GM12891 (cell line): Measurements from ENCODE around the gene RACK1.

ENCODE experiments used
- PAX5 ChIP-seq: IDR thresholded peaks from 2 replicates; pipeline ENCODE4 v1.6.1; 2011; ENCODE audit warnings: low read length, moderate library complexity, mild to moderate bottlenecking; ENCODE audit not compliant: insufficient read depth, severe bottlenecking
- POLR2A ChIP-seq: IDR thresholded peaks from 2 replicates; pipeline ENCODE4 v1.6.1; 2011; ENCODE audit warnings: low read depth, low read length, control low read depth
- POLR2AphosphoS5 ChIP-seq: IDR thresholded peaks from 2 replicates; pipeline ENCODE4 v1.6.1; 2011; ENCODE audit warnings: low read depth, low read length, control low read depth
- SPI1 ChIP-seq: IDR thresholded peaks from 2 replicates; pipeline ENCODE4 v1.6.1; 2011; ENCODE audit warnings: low read depth, low read length, control low read depth
- TAF1 ChIP-seq: IDR thresholded peaks from 2 replicates; pipeline ENCODE4 v1.6.1; 2011; ENCODE audit warnings: low read depth, low read length, control low read depth

GRCh38 chr5:181265092-181265671 lies 21.5 kb upstream of the RACK1 start:
- TF ChIP-seq POLR2A = no peak
- TF ChIP-seq POLR2AphosphoS5 = no peak
- TF ChIP-seq PAX5 = no peak
- no peak for TF ChIP-seq SPI1
- TF ChIP-seq TAF1 = no peak
